Ectodermal cell (in vitro differentiated cells): ENCODE data around the gene CFAP73.
"Not testable (repeated sequence)": the region's sequence is repeated elsewhere in the genome, so short reads cannot be mapped to it uniquely, and the experiment has no call there.

ENCODE experiments used
- H3K27ac ChIP-seq: 2 replicates; pipeline ENCODE4 v1.7.0; 2013; ENCODE audit warnings: mild to moderate bottlenecking, low read depth, low read length; ENCODE audit not compliant: insufficient read depth, poor library complexity, severe bottlenecking
- H3K27me3 ChIP-seq: 2 replicates; pipeline ENCODE4 v1.7.0; 2013; ENCODE audit warnings: mild to moderate bottlenecking, low read length; ENCODE audit not compliant: insufficient read depth, control insufficient read depth, poor library complexity, severe bottlenecking
- H3K36me3 ChIP-seq: one replicate; pipeline ENCODE4 v1.7.0; 2013; ENCODE audit warnings: low read length; ENCODE audit not compliant: control insufficient read depth, insufficient read depth
- H3K4me1 ChIP-seq: one replicate; pipeline ENCODE4 v1.7.0; 2013; ENCODE audit warnings: low read length; ENCODE audit not compliant: control insufficient read depth, insufficient read depth
- H3K4me3 ChIP-seq: 2 replicates; pipeline ENCODE4 v1.7.0; 2013; ENCODE audit warnings: low read depth, low read length, control low read depth; ENCODE audit not compliant: insufficient read depth
- H3K9me3 ChIP-seq: 2 replicates; pipeline ENCODE4 v1.7.0; 2013; ENCODE audit warnings: mild to moderate bottlenecking, low read length, moderate library complexity; ENCODE audit not compliant: control insufficient read depth
- WGBS, 2 experiments: methylation state at CpG; one replicate each; pipeline ENCODE4 v1.1.7; 2013; ENCODE audit warnings: missing lambda C conversion rate in 2 of 2; 5-methylcytosine and 5-hydroxymethylcytosine counted together

Gene CFAP73

GRCh38 chr12:113200021-113200797 is 50.7 kb downstream of the CFAP73 start:
- Histone ChIP-seq H3K4me1 (peaks cover 4% of the 10 kb centered on the region), H3K36me3 (no peaks in the 10 kb centered on the region), H3K27ac (no peak overlapping the region), H3K27me3 (no peaks in the 10 kb centered on the region), H3K9me3 (no peaks in the 10 kb centered on the region), H3K4me3 (no peak overlapping the region)
- 87 to 89% methylated on average over 12 of the region's 12 CpGs for WGBS, 2 experiments

- H3K4me3 ChIP-seq, result no peak overlapping the region
- no peaks in the 10 kb centered on the region for H3K36me3 ChIP-seq
- H3K9me3 ChIP-seq, result no peaks in the 10 kb centered on the region
- 92% methylated on average over 14 of the region's 14 CpGs for WGBS, 2 experiments
- H3K4me1 ChIP-seq, result no peaks in the 10 kb centered on the region
- no peak overlapping the region for H3K27ac ChIP-seq
- H3K27me3 ChIP-seq, result no peaks in the 10 kb centered on the region
These were observed 52.0 kb downstream of the CFAP73 start for GRCh38 chr12:113201187-113202177.

GRCh38 chr12:113202300-113203075 is 53.0 kb downstream of the CFAP73 start:
- 86 to 90% methylated on average over 4 of the region's 4 CpGs for WGBS, 2 experiments
- H3K4me1 ChIP-seq, result no peaks in the 10 kb centered on the region
- H3K27me3 ChIP-seq, result no peaks in the 10 kb centered on the region
- no peak overlapping the region for H3K27ac ChIP-seq
- H3K36me3 ChIP-seq, result no peaks in the 10 kb centered on the region
- no peaks in the 10 kb centered on the region for H3K9me3 ChIP-seq
- no peak overlapping the region for H3K4me3 ChIP-seq

DNA sequence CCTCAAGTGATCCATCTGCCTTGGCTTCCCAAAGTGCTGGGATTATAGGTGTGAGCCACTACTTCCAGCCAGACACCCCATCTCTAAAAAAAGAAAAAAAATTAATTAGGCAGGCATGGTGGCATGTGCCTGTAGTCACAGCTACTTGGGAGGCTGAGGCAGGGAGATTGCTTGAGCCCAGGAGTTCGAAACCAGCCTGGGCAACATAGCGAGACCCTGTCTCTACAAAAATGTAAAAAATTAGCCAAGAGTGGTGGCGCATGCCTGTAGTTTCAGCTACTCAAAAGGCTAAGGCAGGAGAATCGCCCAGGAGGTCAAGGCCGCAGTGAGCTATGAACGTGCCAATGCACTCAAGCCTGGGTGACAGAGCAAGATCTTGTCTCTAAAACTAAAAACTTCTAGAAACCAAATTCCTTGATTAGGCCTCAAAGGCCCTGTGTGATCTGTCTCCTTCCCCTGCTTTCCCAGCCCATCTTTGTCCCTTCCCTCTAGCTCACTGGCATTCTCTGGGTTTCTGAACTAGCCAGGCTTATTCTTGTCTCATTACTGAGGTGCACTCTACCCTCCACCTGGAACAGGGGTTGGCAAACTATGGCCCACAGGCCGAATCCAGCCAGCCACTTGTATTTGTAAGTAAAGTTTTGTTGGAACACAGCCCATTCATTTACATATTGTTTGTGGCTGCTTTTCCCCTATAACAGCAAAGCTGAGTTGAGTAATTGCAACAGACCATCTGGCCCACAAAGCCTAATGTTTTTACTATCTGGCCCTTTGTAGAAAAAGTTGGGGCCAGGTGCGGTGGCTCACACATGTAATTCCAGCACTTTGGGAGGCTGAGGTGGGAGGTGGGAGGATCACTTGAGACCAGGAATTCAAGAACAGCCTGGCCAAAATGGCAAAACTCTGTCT is 54.6 kb downstream of the CFAP73 start:
- Histone ChIP-seq H3K27me3 (no peaks in the 10 kb centered on the region), H3K36me3 (no peaks in the 10 kb centered on the region), H3K27ac (no peak overlapping the region), H3K4me1 (no peaks in the 10 kb centered on the region), H3K9me3 (no peaks in the 10 kb centered on the region), H3K4me3 (no peak overlapping the region)
- 90 to 91% methylated on average over 8 of the region's 8 CpGs for WGBS, 2 experiments

GRCh38 chr12:113204804-113205203 is 55.3 kb downstream of the CFAP73 start:
- H3K4me1 ChIP-seq, result no peaks in the 10 kb centered on the region
- no peaks in the 10 kb centered on the region for H3K9me3 ChIP-seq
- no peaks in the 10 kb centered on the region for H3K36me3 ChIP-seq
- no peak overlapping the region for H3K4me3 ChIP-seq
- WGBS, 2 experiments, result 91% methylated on average over 3 of the region's 3 CpGs
- no peak overlapping the region for H3K27ac ChIP-seq
- H3K27me3 ChIP-seq, result no peaks in the 10 kb centered on the region

DNA sequence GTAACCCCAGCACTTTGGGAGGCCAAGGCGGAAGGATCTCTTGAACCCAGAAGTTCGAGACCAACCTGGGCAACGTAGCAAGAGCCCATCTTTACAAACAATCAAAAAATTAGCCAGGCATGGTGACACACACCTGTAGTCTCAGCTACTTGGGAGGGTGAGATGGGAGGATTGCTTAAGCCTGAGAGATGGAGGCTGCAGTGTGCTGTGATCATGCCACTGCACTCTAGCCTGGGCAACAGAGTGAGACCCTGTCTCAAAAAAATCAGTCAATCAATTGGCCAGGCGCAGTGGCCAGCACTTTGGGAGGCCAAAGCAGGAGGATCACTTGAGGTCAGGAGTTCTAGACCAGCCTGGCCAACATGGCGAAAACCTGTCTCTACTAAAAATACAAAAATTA is 57.3 kb downstream of the CFAP73 start:
- H3K36me3 ChIP-seq, H3K27me3 ChIP-seq, H3K4me1 ChIP-seq, H3K9me3 ChIP-seq, H3K4me3 ChIP-seq, H3K27ac ChIP-seq: not testable (repeated sequence)
- 96 to 97% methylated on average over 5 of the region's 5 CpGs for WGBS, 2 experiments

DNA sequence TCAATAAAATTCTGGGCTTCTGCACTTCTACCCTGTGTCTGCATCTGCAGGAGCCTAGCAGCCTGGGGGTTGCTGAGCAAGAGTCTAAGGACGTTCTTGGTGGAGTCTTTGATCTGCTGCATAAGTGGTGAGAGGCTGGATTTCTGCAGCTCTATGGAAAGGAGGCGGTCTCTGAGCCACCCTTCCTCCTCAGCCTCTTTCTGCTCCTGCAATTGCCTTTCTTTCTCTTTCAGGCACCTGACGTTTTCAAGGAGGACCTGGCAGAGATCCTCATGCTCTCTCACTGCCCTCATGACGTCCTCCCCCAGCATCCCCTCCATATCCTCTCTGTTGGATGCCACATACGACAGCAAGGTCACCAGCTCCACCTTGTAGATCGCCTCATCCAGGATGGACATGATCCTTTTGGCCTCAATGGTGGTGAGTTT is 58.1 kb downstream of the CFAP73 start:
- Histone ChIP-seq H3K36me3 (no peaks in the 10 kb centered on the region), H3K27me3 (no peaks in the 10 kb centered on the region), H3K9me3 (no peaks in the 10 kb centered on the region), H3K4me1 (no peaks in the 10 kb centered on the region), H3K27ac (no peak overlapping the region), H3K4me3 (no peak overlapping the region)
- 82 to 83% methylated on average over 6 of the region's 6 CpGs for WGBS, 2 experiments

GRCh38 chr12:113208041-113208934 is 58.8 kb downstream of the CFAP73 start:
- 85 to 86% methylated on average over 10 of the region's 10 CpGs for WGBS, 2 experiments
- Histone ChIP-seq H3K9me3 (no peaks in the 10 kb centered on the region), H3K36me3 (no peaks in the 10 kb centered on the region), H3K27ac (no peak overlapping the region), H3K27me3 (no peaks in the 10 kb centered on the region), H3K4me1 (no peaks in the 10 kb centered on the region), H3K4me3 (no peak overlapping the region)
